SHP77 treated with DMSO at 0.1 percent for 48 hours (cell line): Measurements from ENCODE around the gene UMODL1.
A peak's percentile ranks its signal among the peaks of the same experiment; 100 is the strongest.

ENCODE experiments used
- DNase-seq: peaks from one replicate; lab custom pipeline; 2025; lab: John Stamatoyannopoulos, UW

UMODL1 gene

DNA sequence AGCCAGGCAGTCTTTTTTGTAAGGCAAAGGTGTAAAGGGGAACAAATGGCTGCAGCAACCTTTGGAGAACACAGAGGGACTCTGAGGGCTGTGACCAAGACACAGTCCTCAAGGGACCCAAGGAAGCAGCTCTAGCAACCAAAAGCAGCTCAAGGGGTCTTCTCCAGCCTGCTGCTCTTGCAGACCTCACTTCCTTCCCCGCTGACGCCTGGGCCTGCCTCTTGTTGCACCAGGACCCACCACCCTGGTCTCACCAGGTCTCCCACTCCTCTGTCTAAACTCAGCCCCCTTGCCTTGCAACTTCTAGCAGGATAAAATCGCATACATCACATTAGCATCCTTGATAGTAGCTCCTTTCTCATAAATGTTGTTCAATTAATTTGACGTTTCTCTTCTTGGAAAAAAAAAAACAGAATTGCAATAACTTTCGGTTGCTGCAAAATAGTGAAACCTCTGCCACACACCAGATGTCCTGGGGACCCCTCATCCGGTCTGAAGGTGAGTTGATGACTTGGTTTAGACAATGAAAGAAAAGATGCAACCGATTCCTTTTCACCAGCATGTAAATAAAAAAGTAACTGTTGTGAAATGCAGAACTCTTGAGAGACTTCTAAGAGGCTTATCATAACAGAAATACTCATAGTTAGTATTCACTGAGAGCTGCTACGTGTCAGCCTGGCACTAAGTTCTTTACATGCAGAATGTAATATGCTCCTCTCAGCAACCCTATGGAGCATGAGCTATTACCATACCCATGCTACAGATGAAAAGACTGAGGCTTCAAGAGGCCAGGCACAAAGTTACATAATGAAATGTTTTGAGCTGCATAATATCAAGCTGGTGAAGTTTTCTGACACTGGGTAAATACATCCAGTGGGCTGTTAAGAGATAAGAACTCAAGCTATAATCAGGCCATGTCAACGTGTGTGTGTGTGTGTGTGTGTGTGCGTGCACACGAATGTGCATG, 58.5 kb downstream of the UMODL1 start:
- no peak for DNase-seq

DNA sequence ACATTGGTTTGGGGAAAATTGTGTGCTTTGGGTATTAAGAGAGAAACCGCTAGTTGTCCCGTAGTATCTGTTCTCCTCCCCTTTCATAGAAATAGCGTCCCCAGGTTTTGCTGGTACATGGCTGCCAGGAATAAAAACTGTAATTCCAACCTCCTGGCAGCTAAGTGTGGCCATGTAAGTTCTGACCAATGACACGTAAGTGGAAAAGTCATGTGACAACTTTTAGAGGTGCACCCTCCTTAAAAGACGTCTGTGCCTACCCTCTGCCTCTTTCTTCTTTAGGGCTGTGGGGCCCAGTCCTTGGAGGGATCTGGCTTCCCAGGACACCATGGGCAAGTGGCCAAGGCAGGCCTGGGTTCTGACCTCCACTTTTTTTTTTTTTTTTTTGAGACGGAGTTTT, 59.3 kb downstream of the UMODL1 start:
- no peak for DNase-seq

GRCh38 chr21:42132183-42132582, 61.1 kb downstream of the UMODL1 start:
- no peak for DNase-seq

GRCh38 chr21:42133131-42133530, 62.0 kb downstream of the UMODL1 start:
- DNase-seq, result no peak

DNA sequence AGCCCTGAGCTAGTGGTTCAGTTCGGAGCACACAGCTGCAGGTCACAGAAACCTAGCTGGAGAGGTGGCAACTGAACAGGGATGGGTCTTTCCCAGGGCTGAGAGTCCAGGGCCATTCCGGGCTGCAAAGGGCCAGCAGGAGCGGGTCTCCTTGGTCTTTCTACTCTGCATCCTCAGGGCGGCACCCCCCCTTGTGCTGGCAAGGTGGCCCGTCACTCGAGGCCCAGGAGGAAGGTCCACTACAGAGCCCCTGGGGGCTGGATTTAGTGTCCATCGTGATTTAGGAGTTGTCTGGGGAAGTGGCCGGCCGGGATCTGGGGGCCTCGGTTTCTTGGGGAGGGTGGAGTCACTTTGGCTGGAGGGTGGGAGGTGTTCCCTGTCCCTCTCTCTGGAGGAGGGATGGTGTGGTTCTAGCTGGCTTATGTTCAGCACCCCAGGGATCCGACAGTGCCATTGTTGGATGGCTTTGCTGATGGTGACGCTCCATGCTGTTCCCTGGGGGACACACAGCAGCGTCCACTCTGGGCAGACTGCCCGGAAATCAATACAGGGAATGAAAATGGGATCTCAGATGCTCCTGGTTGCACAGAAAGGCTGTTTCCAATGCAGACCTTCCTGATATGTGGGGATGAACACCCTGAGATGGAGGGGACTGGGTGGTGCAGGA, 64.4 kb downstream of the UMODL1 start:
- DNase-seq, result no peak

- DNase-seq, result no peak
Measured at GRCh38 chr21:42137191-42137904, 66.2 kb downstream of the UMODL1 start.

DNA sequence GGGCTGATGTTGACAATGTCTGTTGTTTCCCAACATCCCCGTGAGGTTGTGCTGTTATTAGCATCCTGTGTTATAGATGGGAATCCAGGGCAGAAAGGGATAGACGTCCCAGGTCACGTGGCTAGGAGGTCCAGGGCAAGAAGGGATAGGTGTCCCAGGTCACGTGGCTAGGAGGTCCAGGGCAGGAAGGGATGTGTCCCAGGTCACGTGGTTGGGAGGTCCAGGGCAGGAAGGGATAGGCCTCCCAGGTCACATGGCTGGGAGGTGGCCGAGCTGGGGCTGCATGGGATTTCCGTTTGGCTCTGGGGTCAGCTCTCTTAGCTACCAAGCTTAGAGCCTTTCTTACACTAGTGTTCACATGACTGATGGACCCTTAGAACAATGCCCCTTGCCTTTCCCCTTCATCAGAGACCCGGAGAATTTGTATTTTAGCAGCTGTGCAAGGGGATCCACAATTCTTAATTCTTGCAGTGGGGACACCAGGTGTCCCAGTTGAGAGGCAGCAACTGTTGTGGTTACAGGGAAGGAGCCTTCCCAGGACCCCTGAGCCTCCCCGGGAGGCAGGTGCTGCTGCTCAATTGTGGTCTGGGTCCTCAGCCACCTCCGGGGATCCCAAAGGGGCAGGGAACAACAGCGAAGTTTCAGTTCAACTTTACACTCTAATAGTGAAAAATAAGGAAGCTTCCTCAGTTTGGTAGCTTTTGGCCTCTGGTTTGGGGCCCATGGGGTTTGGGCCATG, 69.2 kb downstream of the UMODL1 start:
- no peak for DNase-seq

DNA sequence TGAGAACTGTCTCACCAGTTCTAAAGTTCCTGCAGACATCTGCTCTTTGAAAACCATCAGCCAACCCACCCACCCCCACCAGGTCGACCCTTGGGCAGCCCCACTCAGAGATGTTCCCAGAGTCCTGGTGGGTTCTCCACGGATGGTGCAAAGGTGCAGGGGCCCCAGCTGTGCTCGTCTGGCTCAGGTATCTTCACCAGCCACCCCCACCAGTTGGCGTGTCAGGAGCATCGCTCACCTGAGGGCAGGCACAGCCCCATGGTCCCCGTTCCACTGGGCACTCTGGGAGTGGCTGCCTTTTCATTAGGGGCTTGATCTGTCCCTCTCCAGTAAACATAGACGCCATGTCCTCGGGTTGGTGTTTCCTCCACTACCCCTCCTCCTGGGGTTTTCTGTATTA, 70.5 kb downstream of the UMODL1 start:
- no peak for DNase-seq

DNA sequence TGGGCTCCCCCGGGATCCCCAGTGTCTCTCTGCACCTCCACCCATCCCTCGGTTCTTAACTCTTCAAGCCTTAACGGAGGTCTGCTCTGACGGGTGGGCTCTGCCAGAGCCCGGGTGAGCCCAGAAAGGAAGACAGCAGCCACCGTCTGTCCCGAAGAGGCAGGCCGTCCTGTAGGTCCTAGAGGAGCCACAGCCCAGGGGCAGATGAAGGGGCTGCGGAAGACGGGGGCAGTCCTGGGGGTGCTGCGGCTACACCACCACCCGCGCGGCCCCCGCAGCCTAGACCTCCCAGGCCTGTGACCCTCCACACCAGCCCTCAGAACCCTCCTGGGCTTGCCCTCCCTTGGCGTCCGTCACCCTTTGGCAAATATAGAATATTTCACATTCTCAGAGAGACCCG, 71.0 kb downstream of the UMODL1 start:
- no peak for DNase-seq

DNA sequence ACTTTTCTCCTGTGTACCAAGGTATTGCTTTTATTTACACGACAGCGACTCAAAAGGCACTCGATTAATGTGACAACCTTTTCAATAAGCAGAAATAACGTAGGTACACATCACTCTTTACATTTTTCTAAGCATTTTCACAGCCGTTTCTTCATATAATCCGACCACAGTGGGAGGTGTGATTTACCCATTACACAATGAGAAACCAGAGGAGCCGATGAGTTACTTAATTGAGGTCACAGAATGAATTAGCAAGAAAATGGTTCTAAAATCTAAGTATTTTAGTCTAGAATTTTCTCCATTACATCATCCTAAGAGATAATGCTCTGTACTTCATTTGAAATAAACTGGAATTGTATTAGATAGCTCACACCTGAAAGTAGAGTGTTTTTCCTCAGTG, 71.5 kb downstream of the UMODL1 start:
- DNase-seq, result no peak

GRCh38 chr21:42143111-42143510, 72.0 kb downstream of the UMODL1 start:
- DNase-seq, result no peak

GRCh38 chr21:42144221-42144620, 73.1 kb downstream of the UMODL1 start:
- no peak for DNase-seq

GRCh38 chr21:42144679-42145568, 73.8 kb downstream of the UMODL1 start:
- no peak for DNase-seq

GRCh38 chr21:42145569-42146272, 74.6 kb downstream of the UMODL1 start:
- DNase-seq, result peak; percentile 35

- DNase-seq, result no peak
Measured at GRCh38 chr21:42146273-42146805, 75.2 kb downstream of the UMODL1 start.

- no peak for DNase-seq
Measured at GRCh38 chr21:42146821-42147220, 75.7 kb downstream of the UMODL1 start.

DNA sequence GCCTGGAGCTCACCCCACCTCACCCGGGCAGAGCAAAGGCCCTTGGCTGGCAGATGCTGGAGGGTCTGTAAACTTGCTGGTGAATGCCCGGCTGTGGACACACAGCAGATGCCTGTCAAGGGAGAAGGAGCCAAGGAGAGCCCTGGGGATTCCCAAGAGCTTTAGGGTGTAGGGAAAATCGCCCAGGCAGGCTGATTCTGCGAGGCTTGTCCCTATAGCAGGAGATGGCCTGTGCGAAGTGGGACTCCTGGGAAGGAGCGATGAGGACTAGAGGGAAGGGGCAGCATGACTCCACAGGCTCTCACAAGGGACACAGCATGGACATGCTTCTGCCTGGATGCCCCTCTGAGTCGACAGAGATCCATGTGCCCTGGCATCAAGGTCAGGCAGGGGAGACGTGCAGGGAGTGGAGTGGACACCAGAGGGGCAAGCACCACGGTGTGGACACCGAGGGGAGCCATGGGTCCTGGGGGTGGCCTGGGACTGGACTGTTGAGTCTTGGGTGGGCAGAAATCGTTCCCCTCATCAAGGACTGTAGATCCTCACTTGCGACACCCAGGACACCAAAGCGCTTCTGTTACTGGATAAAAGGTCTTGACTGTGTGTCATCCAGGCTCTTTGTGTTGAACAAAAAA, 76.4 kb downstream of the UMODL1 start:
- no peak for DNase-seq

- DNase-seq, result no peak
Measured at GRCh38 chr21:42148097-42148496, 77.0 kb downstream of the UMODL1 start.

DNA sequence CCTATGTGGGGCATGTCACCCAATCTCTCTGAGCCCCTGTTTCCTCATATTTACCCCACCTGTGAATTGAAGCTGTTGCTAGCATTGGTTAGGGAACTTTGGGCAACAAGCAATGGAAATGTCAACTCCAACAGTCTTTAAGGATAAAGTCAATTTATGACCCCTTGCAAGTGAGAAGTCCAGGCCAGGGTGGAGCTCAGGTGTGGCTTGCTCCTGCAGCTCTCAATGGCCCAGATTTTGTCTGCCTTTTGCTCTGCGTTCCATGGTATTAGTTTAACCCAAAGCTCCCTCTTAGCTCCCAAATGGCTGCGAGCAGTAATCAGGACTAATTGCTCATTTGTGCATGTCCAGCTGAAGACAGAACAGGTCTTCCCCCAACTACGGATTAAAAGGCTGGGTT, 77.5 kb downstream of the UMODL1 start:
- no peak for DNase-seq
